ENCODE results near the gene SRMS.
A peak's percentile ranks its signal among the peaks of the same experiment; 100 is the strongest.

The SRMS gene

GRCh38 chr20:63540417-63541186 lies 6.9 kb downstream of the SRMS start:
- H3K36me3 ChIP-seq (ENCODE audit: control insufficient read depth in 1 of 2, insufficient read depth in 2 of 2, low read length in 2 of 2), result no peaks in the 10 kb centered on the region
- no peaks in the 10 kb centered on the region for H3K79me2 ChIP-seq (ENCODE audit: control insufficient read depth, insufficient read depth, low read length, poor library complexity)
- no peak overlapping the region for H3K18ac ChIP-seq (ENCODE audit: low read length)
- no peak overlapping the region for H3K14ac ChIP-seq (ENCODE audit: low read length)
- H3K4ac ChIP-seq (ENCODE audit: low read depth, low read length), result no peak overlapping the region
- no peak overlapping the region for H3K9ac ChIP-seq (ENCODE audit: low read length)
- H2BK12ac ChIP-seq (ENCODE audit: low read length), result no peak overlapping the region
- no peak overlapping the region for H4K91ac ChIP-seq (ENCODE audit: low read depth, low read length)
- H3K23ac ChIP-seq (ENCODE audit: low read length), result no peak overlapping the region
- no peak overlapping the region for H2AK5ac ChIP-seq (ENCODE audit: low read length)
- H3K4me1 ChIP-seq (ENCODE audit: control insufficient read depth in 1 of 2, insufficient read depth in 2 of 2, low read length in 2 of 2), result peaks cover 0 to 8% of the 10 kb centered on the region in 2 experiments
- no peak overlapping the region for H3K4me3 ChIP-seq (ENCODE audit: low read depth, low read length)
- H2AFZ ChIP-seq (ENCODE audit: insufficient read depth, low read length, poor library complexity), result no peak overlapping the region
- no peaks in the 10 kb centered on the region for H3K9me3 ChIP-seq (ENCODE audit: insufficient read depth, low read depth, low read length)
- no peak for DNase-seq
- no peak overlapping the region for H2BK120ac ChIP-seq (ENCODE audit: insufficient read depth, low read length, poor library complexity)
- H3K4me2 ChIP-seq (ENCODE audit: low read length), result no peak overlapping the region
- no peak overlapping the region for H3K27ac ChIP-seq (ENCODE audit: low read depth, low read length)
- H3K27me3 ChIP-seq (ENCODE audit: insufficient read depth, low read length), result no peaks in the 10 kb centered on the region
- WGBS (ENCODE audit: extremely low coverage, insufficient coverage, insufficient read length), result no CpG with 5 or more reads among the region's 49 CpGs
- no peak overlapping the region for H2BK5ac ChIP-seq (ENCODE audit: low read depth, low read length, poor library complexity)
- H4K8ac ChIP-seq (ENCODE audit: low read depth, low read length), result no peak overlapping the region
- H3K79me1 ChIP-seq (ENCODE audit: low read length), result no peaks in the 10 kb centered on the region
- H4K12ac ChIP-seq (ENCODE audit: low read depth, low read length), result no peak overlapping the region

DNA sequence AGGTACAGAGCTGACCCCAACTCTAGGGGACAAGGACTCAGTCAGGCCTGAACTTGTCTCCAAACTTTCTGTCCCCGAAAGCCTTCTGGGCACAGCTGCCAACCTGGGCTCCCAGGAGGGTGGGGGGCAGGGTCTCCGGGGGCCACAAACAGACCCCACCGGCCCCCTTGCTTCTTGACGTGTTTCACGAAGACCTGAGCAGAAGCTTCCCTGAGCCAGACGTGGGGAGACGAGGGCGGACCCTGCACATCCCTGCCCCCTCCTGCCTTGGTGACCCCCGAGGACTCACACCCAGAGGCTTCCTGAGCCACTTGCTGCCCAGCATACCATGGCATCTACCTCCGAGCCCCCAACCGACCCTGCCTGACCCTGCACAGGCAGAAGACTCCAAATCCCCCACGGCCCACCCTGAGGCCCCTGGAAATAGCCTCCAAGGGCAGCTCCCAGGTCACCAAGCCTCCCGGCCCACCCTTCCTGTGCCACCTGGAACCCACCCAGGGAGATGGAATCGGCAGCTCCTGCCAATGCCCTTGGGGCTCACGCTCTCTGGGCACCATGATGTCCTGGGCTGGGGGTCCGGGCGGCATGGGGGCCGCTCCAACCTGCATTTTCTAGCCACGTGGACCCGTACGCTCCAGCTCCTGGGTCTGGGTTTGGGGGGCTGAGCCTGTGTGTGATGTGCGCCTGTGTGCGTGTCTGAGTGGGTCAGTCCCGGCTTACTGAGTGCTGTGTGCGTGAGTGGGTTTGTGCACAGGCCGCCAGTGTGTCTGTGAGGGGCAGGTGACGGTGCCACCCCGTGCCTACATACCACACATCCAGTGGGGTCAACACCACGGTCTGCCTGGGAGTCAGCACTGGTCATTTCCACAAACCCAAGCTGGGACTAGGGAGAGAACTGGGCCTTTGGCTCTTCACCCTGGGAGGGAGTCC lies 7.8 kb downstream of the SRMS start:
- no CpG with 5 or more reads among the region's 29 CpGs for WGBS (ENCODE audit: extremely low coverage, insufficient coverage, insufficient read length)
- H3K14ac ChIP-seq (ENCODE audit: low read length), result no peak overlapping the region
- no peak overlapping the region for H2AFZ ChIP-seq (ENCODE audit: insufficient read depth, low read length, poor library complexity)
- no peak overlapping the region for H3K27ac ChIP-seq (ENCODE audit: low read depth, low read length)
- H3K23ac ChIP-seq (ENCODE audit: low read length), result no peak overlapping the region
- H3K4ac ChIP-seq (ENCODE audit: low read depth, low read length), result no peak overlapping the region
- no peaks in the 10 kb centered on the region for H3K79me1 ChIP-seq (ENCODE audit: low read length)
- no peak overlapping the region for H2AK5ac ChIP-seq (ENCODE audit: low read length)
- H3K4me2 ChIP-seq (ENCODE audit: low read length), result no peak overlapping the region
- no peak overlapping the region for H2BK12ac ChIP-seq (ENCODE audit: low read length)
- DNase-seq, result no peak
- H3K9me3 ChIP-seq (ENCODE audit: insufficient read depth, low read depth, low read length), result no peaks in the 10 kb centered on the region
- no peak overlapping the region for H4K12ac ChIP-seq (ENCODE audit: low read depth, low read length)
- H3K4me3 ChIP-seq (ENCODE audit: low read depth, low read length), result no peak overlapping the region
- H3K27me3 ChIP-seq (ENCODE audit: insufficient read depth, low read length), result no peaks in the 10 kb centered on the region
- no peak overlapping the region for H3K9ac ChIP-seq (ENCODE audit: low read length)
- H3K4me1 ChIP-seq (ENCODE audit: control insufficient read depth in 1 of 2, insufficient read depth in 2 of 2, low read length in 2 of 2), result peaks cover 0 to 5% of the 10 kb centered on the region in 2 experiments
- no peak overlapping the region for H4K8ac ChIP-seq (ENCODE audit: low read depth, low read length)
- no peak overlapping the region for H2BK5ac ChIP-seq (ENCODE audit: low read depth, low read length, poor library complexity)
- H3K79me2 ChIP-seq (ENCODE audit: control insufficient read depth, insufficient read depth, low read length, poor library complexity), result no peaks in the 10 kb centered on the region
- H3K36me3 ChIP-seq (ENCODE audit: control insufficient read depth in 1 of 2, insufficient read depth in 2 of 2, low read length in 2 of 2), result no peaks in the 10 kb centered on the region
- H3K18ac ChIP-seq (ENCODE audit: low read length), result no peak overlapping the region
- H4K91ac ChIP-seq (ENCODE audit: low read depth, low read length), result no peak overlapping the region
- H2BK120ac ChIP-seq (ENCODE audit: insufficient read depth, low read length, poor library complexity), result no peak overlapping the region

- Histone ChIP-seq H2BK12ac (ENCODE audit: low read length) (no peak overlapping the region), H4K12ac (ENCODE audit: low read depth, low read length) (no peak overlapping the region), H3K4ac (ENCODE audit: low read depth, low read length) (no peak overlapping the region), H3K4me1 (ENCODE audit: control insufficient read depth in 1 of 2, insufficient read depth in 2 of 2, low read length in 2 of 2) (peaks cover 0 to 5% of the 10 kb centered on the region in 2 experiments), H2BK120ac (ENCODE audit: insufficient read depth, low read length, poor library complexity) (no peak overlapping the region), H4K8ac (ENCODE audit: low read depth, low read length) (no peak overlapping the region), H2AK5ac (ENCODE audit: low read length) (no peak overlapping the region), H3K27me3 (ENCODE audit: insufficient read depth, low read length) (no peaks in the 10 kb centered on the region), H3K4me3 (ENCODE audit: low read depth, low read length) (no peak overlapping the region), H3K14ac (ENCODE audit: low read length) (no peak overlapping the region), H3K79me2 (ENCODE audit: control insufficient read depth, insufficient read depth, low read length, poor library complexity) (no peaks in the 10 kb centered on the region), H3K27ac (ENCODE audit: low read depth, low read length) (no peak overlapping the region), H2BK5ac (ENCODE audit: low read depth, low read length, poor library complexity) (no peak overlapping the region), H3K9me3 (ENCODE audit: insufficient read depth, low read depth, low read length) (no peaks in the 10 kb centered on the region), H3K79me1 (ENCODE audit: low read length) (no peaks in the 10 kb centered on the region), H3K4me2 (ENCODE audit: low read length) (no peak overlapping the region), H3K23ac (ENCODE audit: low read length) (no peak overlapping the region), H2AFZ (ENCODE audit: insufficient read depth, low read length, poor library complexity) (no peak overlapping the region), H3K18ac (ENCODE audit: low read length) (no peak overlapping the region), H4K91ac (ENCODE audit: low read depth, low read length) (no peak overlapping the region), H3K9ac (ENCODE audit: low read length) (no peak overlapping the region), H3K36me3 (ENCODE audit: control insufficient read depth in 1 of 2, insufficient read depth in 2 of 2, low read length in 2 of 2) (no peaks in the 10 kb centered on the region)
- DNase-seq, result no peak
- WGBS (ENCODE audit: extremely low coverage, insufficient coverage, insufficient read length), result no CpG with 5 or more reads among the region's 12 CpGs
Observed at GRCh38 chr20:63539092-63539430, 8.5 kb downstream of the SRMS start.

- H3K79me2 ChIP-seq (ENCODE audit: control insufficient read depth, insufficient read depth, low read length, poor library complexity), result no peaks in the 10 kb centered on the region
- H2BK120ac ChIP-seq (ENCODE audit: insufficient read depth, low read length, poor library complexity), result no peak overlapping the region
- DNase-seq, result peak in 1 of 2 donors; percentile 39
- peak overlapping the region; percentile 82 for H2AFZ ChIP-seq (ENCODE audit: insufficient read depth, low read length, poor library complexity)
- H4K8ac ChIP-seq (ENCODE audit: low read depth, low read length), result peak overlapping the region; percentile 46
- peaks cover 0 to 5% of the 10 kb centered on the region in 2 experiments for H3K4me1 ChIP-seq (ENCODE audit: control insufficient read depth in 1 of 2, insufficient read depth in 2 of 2, low read length in 2 of 2)
- no peak overlapping the region for H3K23ac ChIP-seq (ENCODE audit: low read length)
- H3K36me3 ChIP-seq (ENCODE audit: control insufficient read depth in 1 of 2, insufficient read depth in 2 of 2, low read length in 2 of 2), result no peaks in the 10 kb centered on the region
- H2BK5ac ChIP-seq (ENCODE audit: low read depth, low read length, poor library complexity), result no peak overlapping the region
- no peak overlapping the region for H4K12ac ChIP-seq (ENCODE audit: low read depth, low read length)
- no peaks in the 10 kb centered on the region for H3K79me1 ChIP-seq (ENCODE audit: low read length)
- H3K18ac ChIP-seq (ENCODE audit: low read length), result no peak overlapping the region
- H3K27me3 ChIP-seq (ENCODE audit: insufficient read depth, low read length), result no peaks in the 10 kb centered on the region
- H3K4me2 ChIP-seq (ENCODE audit: low read length), result peak overlapping the region; percentile 62
- no peak overlapping the region for H4K91ac ChIP-seq (ENCODE audit: low read depth, low read length)
- no peak overlapping the region for H3K4me3 ChIP-seq (ENCODE audit: low read depth, low read length)
- H3K4ac ChIP-seq (ENCODE audit: low read depth, low read length), result no peak overlapping the region
- no peaks in the 10 kb centered on the region for H3K9me3 ChIP-seq (ENCODE audit: insufficient read depth, low read depth, low read length)
- WGBS (ENCODE audit: extremely low coverage, insufficient coverage, insufficient read length), result no CpG with 5 or more reads among the region's 27 CpGs
- H3K14ac ChIP-seq (ENCODE audit: low read length), result no peak overlapping the region
- no peak overlapping the region for H2BK12ac ChIP-seq (ENCODE audit: low read length)
- no peak overlapping the region for H3K27ac ChIP-seq (ENCODE audit: low read depth, low read length)
- H3K9ac ChIP-seq (ENCODE audit: low read length), result no peak overlapping the region
- H2AK5ac ChIP-seq (ENCODE audit: low read length), result no peak overlapping the region
Observed at GRCh38 chr20:63538204-63539091, 9.1 kb downstream of the SRMS start.
